OCI-LY7 (cell line): Measurements from ENCODE around the gene ETS2. TPM values are rescaled to one million over a fixed set of nuclear protein-coding genes. Genes with fewer than 3 reads are reported as not detected.

Experiments used
- BruUV-seq: library from RNA; stranded (reverse); fragments of 400-500 nt; replicated peaks from 2 replicates; lab custom pipeline; 2021; lab: Mats Ljungman, UMichigan
- CTCF ChIA-PET: fragments of 300-600 bp; sonication (Branson Sonifier 250); formaldehyde crosslinking; loops from one replicate; lab custom pipeline; 2022; ENCODE audit warnings: antibody characterized with exemption; ENCODE audit not compliant: unreplicated experiment; lab: Charles Lee
- POLR2A ChIA-PET: fragments of 300-600 bp; sonication (Branson Sonifier 250); formaldehyde crosslinking; loops from one replicate; lab custom pipeline; 2022; ENCODE audit warnings: antibody characterized with exemption; lab: Charles Lee
- DNase-seq: peaks from one replicate; pipeline ENCODE4 v3.0.0-alpha.2; 2015; ENCODE audit warnings: low spot score
- H2AFZ ChIP-seq: fragments of 200-600 bp; sonication (generic), shearing (Covaris generic); 2 replicates; pipeline ENCODE4 v1.6.1; 2014; ENCODE audit warnings: mild to moderate bottlenecking, antibody characterized with exemption, low read length, moderate library complexity
- H3K27ac ChIP-seq: fragments of 200-600 bp; sonication (generic); 2 replicates; pipeline ENCODE4 v1.5.1; 2014; ENCODE audit warnings: mixed run types, low read depth, mild to moderate bottlenecking, moderate library complexity, low read length, inconsistent platforms; ENCODE audit not compliant: poor library complexity, severe bottlenecking
- H3K36me3 ChIP-seq: fragments of 200-600 bp; sonication (generic); 2 replicates; pipeline ENCODE4 v1.6.1; 2014; ENCODE audit warnings: mild to moderate bottlenecking, antibody characterized with exemption, low read length, moderate library complexity, mixed read lengths; ENCODE audit not compliant: insufficient read depth
- H3K4me1 ChIP-seq: fragments of 200-600 bp; sonication (generic); 2 replicates; pipeline ENCODE4 v1.5.1; 2014; ENCODE audit warnings: mild to moderate bottlenecking, low read length; ENCODE audit not compliant: insufficient read depth, poor library complexity, severe bottlenecking
- H3K4me2 ChIP-seq: fragments of 200-600 bp; sonication (generic); 2 replicates; pipeline ENCODE4 v1.6.1; 2014; ENCODE audit warnings: mild to moderate bottlenecking, low read length
- H3K4me3 ChIP-seq: fragments of 200-600 bp; sonication (generic); 2 replicates; pipeline ENCODE4 v1.5.1; 2014; ENCODE audit warnings: mild to moderate bottlenecking, low read depth, low read length; ENCODE audit not compliant: poor library complexity, severe bottlenecking
- H3K79me2 ChIP-seq: fragments of 200-600 bp; sonication (generic); 2 replicates; pipeline ENCODE4 v1.6.1; 2016; ENCODE audit warnings: low read depth, mild to moderate bottlenecking, low read length, moderate library complexity, mixed read lengths; ENCODE audit not compliant: insufficient read depth
- H3K9me2 ChIP-seq: fragments of 200-600 bp; sonication (generic); 2 replicates; pipeline ENCODE4 v1.6.1; 2016; ENCODE audit warnings: mild to moderate bottlenecking, low read length, mixed read lengths; ENCODE audit not compliant: insufficient read depth
- H3K9me3 ChIP-seq: fragments of 200-600 bp; sonication (generic); 2 replicates; pipeline ENCODE4 v1.6.1; 2014; ENCODE audit warnings: mild to moderate bottlenecking, mixed run types, low read length, mixed read lengths
- H4K20me1 ChIP-seq: fragments of 200-600 bp; sonication (generic); 2 replicates; pipeline ENCODE4 v1.6.1; 2014; ENCODE audit warnings: mild to moderate bottlenecking, antibody characterized with exemption, low read length, moderate library complexity, mixed read lengths; ENCODE audit not compliant: insufficient read depth
- CTCF ChIP-seq: fragments of 200-600 bp; sonication (generic); conservative IDR thresholded peaks from 2 replicates; pipeline ENCODE4 v1.5.1; 2014; ENCODE audit warnings: mild to moderate bottlenecking, antibody characterized with exemption, low read length, moderate library complexity, mixed read lengths
- EZH2phosphoT487 ChIP-seq: fragments of 200-600 bp; sonication (generic); IDR thresholded peaks from 2 replicates; pipeline ENCODE4 v1.6.1; 2018; ENCODE audit warnings: low read depth, borderline replicate concordance, mild to moderate bottlenecking, mixed run types, antibody characterized with exemption, low read length, moderate library complexity, mixed read lengths
- intact Hi-C: fragments of 100-400 bp; cut with micrococcal nuclease; formaldehyde crosslinking; loops from one replicate; pipeline ENCODE4 v1.10.0; 2022; ENCODE audit not compliant: unreplicated experiment
- total RNA-seq, 2 experiments: library from RNA; depleted of rRNA in 1 of 2; stranded (reverse); fragments of >200 nt in 1 of 2; shearing (Covaris generic) in 1 of 2; gene quantifications; 2 replicates each; pipeline ENCODE4 v1.2.3, GENCODE V29; 2014 to 2022

Gene ETS2
- total RNA-seq, 2 experiments from 2014 or later: 9.8 to 24.1 TPM

DNA sequence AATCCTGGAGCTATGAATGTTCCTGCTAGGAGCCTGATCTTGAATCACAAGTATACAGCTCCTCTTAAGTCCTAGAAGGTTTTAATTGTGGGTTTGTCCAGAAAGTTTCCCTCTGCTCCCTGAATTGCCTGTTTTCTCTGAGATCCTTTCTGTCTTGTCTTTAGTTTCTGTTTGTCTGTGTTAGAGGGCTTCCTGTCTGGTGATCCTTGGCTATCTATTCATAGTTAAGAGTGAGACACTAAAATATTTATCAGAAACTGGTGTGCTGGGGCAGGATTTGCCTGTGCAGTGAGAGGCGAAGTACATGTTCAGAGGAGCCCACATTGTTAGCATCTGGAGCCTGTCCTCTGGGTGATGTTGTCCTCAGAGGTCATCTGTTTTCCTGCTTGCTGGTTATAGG is 45.4 kb downstream of the ETS2 start:
- Histone ChIP-seq H3K27ac (no peak overlapping the region), H3K4me3 (no peak overlapping the region), H3K36me3 (no peaks in the 10 kb centered on the region), H3K4me2 (no peak overlapping the region), H3K9me3 (no peaks in the 10 kb centered on the region), H3K79me2 (no peaks in the 10 kb centered on the region), H4K20me1 (no peaks in the 10 kb centered on the region), H3K9me2 (no peaks in the 10 kb centered on the region), H3K4me1 (peaks cover 14% of the 10 kb centered on the region), H2AFZ (no peak overlapping the region)
- TF ChIP-seq EZH2phosphoT487: no peak
- TF ChIP-seq CTCF: no peak
- no peak for DNase-seq
- BruUV-seq: no TSS peak
- POLR2A ChIA-PET: interaction anchor here (0.5 to 1.7 kb wide), 3 partner anchors 9 to 83 kb away, joined by 3 to 4 read pairs (median 4); no protein-coding TSS in a partner anchor
- CTCF ChIA-PET: no interaction called here
- intact Hi-C loops: no loop called here

DNA sequence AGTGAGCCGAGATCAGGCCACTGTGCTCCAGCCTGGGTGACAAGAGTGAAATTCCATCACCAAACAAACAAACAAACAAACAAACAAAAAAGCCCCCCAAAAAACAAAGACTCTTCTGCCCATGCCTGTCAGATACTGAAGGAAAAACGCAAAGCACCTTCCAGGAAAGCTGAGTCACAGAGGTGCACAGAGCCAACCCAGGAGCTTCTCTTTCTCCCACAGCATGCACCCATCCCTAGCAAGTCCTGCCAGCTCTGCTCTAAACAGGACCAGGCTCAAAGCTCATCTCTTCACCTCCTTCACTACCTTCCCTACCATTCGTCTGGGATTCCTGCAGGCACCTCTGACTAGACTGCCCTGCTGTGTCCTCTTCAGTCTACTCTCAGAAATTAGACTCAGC is 46.5 kb downstream of the ETS2 start:
- TF ChIP-seq CTCF: no peak
- TF ChIP-seq EZH2phosphoT487: no peak
- H3K36me3 ChIP-seq: no peaks in the 10 kb centered on the region
- intact Hi-C loops: no loop called here
- ChIA-PET CTCF (no interaction called here), POLR2A (interaction anchor here (1.1 to 1.6 kb wide), 2 partner anchors 10 to 43 kb away, joined by 3 to 5 read pairs; no protein-coding TSS in a partner anchor)
- H3K27ac ChIP-seq: no peak overlapping the region
- H2AFZ ChIP-seq: no peak overlapping the region
- no peak overlapping the region for H3K4me3 ChIP-seq
- H3K9me2 ChIP-seq: no peaks in the 10 kb centered on the region
- no peaks in the 10 kb centered on the region for H3K79me2 ChIP-seq
- no TSS peak for BruUV-seq
- peaks cover 14% of the 10 kb centered on the region for H3K4me1 ChIP-seq
- no peak overlapping the region for H3K4me2 ChIP-seq
- H4K20me1 ChIP-seq: no peaks in the 10 kb centered on the region
- no peaks in the 10 kb centered on the region for H3K9me3 ChIP-seq
- no peak for DNase-seq

GRCh38 chr21:38852708-38853107 is 47.0 kb downstream of the ETS2 start:
- BruUV-seq: no TSS peak

More at GRCh38 chr21:38852708-38853107, 47.0 kb downstream of the ETS2 start:
- no peak overlapping the region for H2AFZ ChIP-seq
- TF ChIP-seq EZH2phosphoT487 (no peak), CTCF (no peak)
- peaks cover 14% of the 10 kb centered on the region for H3K4me1 ChIP-seq
- ChIA-PET CTCF (no interaction called here), POLR2A (interaction anchor here (1.1 to 1.6 kb wide), 3 partner anchors 10 to 44 kb away, joined by 3 to 5 read pairs (median 3); no protein-coding TSS in a partner anchor)
- H3K79me2 ChIP-seq: no peaks in the 10 kb centered on the region
- DNase-seq: no peak
- H3K9me3 ChIP-seq: no peaks in the 10 kb centered on the region
- intact Hi-C loops: no loop called here
- no peak overlapping the region for H3K4me2 ChIP-seq
- no peaks in the 10 kb centered on the region for H3K9me2 ChIP-seq
- no peaks in the 10 kb centered on the region for H3K36me3 ChIP-seq
- no peak overlapping the region for H3K27ac ChIP-seq
- H3K4me3 ChIP-seq: no peak overlapping the region
- no peaks in the 10 kb centered on the region for H4K20me1 ChIP-seq
